Mesodermal cell (in vitro differentiated cells): ENCODE data around the gene PRSS57.

ENCODE experiments used
- H3K27ac ChIP-seq: 2 replicates; pipeline ENCODE4 v1.7.0; 2013; ENCODE audit warnings: mild to moderate bottlenecking, low read depth, low read length, moderate library complexity; ENCODE audit not compliant: severe bottlenecking
- H3K36me3 ChIP-seq: 2 replicates; pipeline ENCODE4 v1.7.1; 2013; ENCODE audit warnings: mild to moderate bottlenecking, low read length, moderate library complexity; ENCODE audit not compliant: control insufficient read depth, insufficient read depth
- H3K4me1 ChIP-seq: one replicate; pipeline ENCODE4 v1.7.1; 2013; ENCODE audit warnings: mild to moderate bottlenecking, low read length; ENCODE audit not compliant: insufficient read depth, control insufficient read depth, poor library complexity, severe bottlenecking
- H3K4me3 ChIP-seq: 2 replicates; pipeline ENCODE4 v1.7.0; 2013; ENCODE audit warnings: low read length, control low read depth, mild to moderate bottlenecking; ENCODE audit not compliant: insufficient read depth, poor library complexity, severe bottlenecking; ENCODE audit errors: extremely low read depth
- H3K9me3 ChIP-seq: 2 replicates; pipeline ENCODE4 v1.7.1; 2013; ENCODE audit warnings: mild to moderate bottlenecking, low read length, moderate library complexity; ENCODE audit not compliant: control insufficient read depth
- WGBS, 2 experiments: methylation state at CpG; one replicate each; pipeline ENCODE4 v1.1.5; 2013; ENCODE audit warnings: missing lambda C conversion rate in 2 of 2; ENCODE audit not compliant: insufficient coverage in 2 of 2; 5-methylcytosine and 5-hydroxymethylcytosine counted together

PRSS57 gene

DNA sequence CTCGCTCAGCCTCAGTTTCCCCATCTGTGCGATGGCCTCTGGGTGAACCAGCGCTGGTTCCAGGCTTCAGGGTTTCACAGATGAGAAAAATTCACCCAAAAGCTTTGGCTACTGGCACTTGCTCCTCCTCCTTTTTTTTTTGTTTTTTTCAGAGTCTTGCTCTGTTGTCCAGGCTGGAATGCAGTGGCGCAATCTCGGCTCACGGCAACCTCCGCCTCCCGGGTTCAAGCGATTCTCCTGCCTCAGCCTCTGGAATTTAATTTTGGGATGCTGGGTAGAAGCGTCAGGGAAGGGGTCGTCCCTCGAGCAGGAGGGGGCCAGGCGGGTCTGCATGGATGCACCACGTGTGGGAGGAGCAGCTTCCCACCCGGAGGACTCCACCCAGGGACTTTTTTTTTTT is 7.0 kb downstream of the PRSS57 start:
- H3K9me3 ChIP-seq = no peaks in the 10 kb centered on the region
- H3K4me3 ChIP-seq = no peak overlapping the region
- 88% methylated on average over 9 to 10 of the region's 15 CpGs for WGBS, 2 experiments
- H3K27ac ChIP-seq = no peak overlapping the region
- H3K36me3 ChIP-seq = no peaks in the 10 kb centered on the region
- H3K4me1 ChIP-seq = no peaks in the 10 kb centered on the region

GRCh38 chr19:687569-688166 is 7.6 kb downstream of the PRSS57 start:
- 89 to 90% methylated on average over 8 to 11 of the region's 11 CpGs for WGBS, 2 experiments
- Histone ChIP-seq H3K4me1 (no peaks in the 10 kb centered on the region), H3K4me3 (no peak overlapping the region)

GRCh38 chr19:686589-687297 is 8.5 kb downstream of the PRSS57 start:
- H3K36me3 ChIP-seq = no peaks in the 10 kb centered on the region
- no peak overlapping the region for H3K4me3 ChIP-seq
- 85 to 87% methylated on average over 16 of the region's 17 CpGs for WGBS, 2 experiments
- no peak overlapping the region for H3K27ac ChIP-seq
- H3K9me3 ChIP-seq = no peaks in the 10 kb centered on the region
- no peaks in the 10 kb centered on the region for H3K4me1 ChIP-seq

More at GRCh38 chr19:687569-688166, 7.6 kb downstream of the PRSS57 start:
- H3K36me3 ChIP-seq = no peaks in the 10 kb centered on the region
- H3K27ac ChIP-seq = no peak overlapping the region
- no peaks in the 10 kb centered on the region for H3K9me3 ChIP-seq

DNA sequence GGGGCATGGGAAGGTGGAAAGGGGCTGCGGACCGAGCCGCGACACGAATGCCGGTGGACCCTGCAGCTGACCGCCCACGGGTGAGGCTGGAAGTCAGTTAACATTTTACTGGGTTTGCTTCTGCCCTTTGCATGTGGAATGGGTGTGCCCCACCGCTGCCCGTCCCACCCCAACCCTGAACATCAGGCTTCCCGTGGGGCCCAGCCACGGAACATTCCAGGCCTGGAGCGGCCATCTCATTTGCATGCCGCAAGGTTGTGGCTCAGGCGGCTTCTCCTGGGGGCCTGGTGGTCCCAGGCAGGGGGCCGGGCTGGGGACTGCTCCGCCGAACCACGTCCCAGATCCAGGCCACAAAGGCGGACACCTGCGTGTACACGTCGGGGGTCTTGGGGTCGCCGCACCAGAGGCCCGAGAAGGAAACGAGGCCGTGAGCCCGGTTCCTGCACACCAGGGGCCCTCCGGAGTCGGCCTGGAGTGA is 9.8 kb downstream of the PRSS57 start:
- Histone ChIP-seq H3K4me1 (no peaks in the 10 kb centered on the region), H3K27ac (no peak overlapping the region), H3K9me3 (no peaks in the 10 kb centered on the region), H3K4me3 (no peak overlapping the region), H3K36me3 (no peaks in the 10 kb centered on the region)
- WGBS, 2 experiments = 88 to 90% methylated on average over 25 to 29 of the region's 31 CpGs

- 93 to 95% methylated on average over 16 to 19 of the region's 25 CpGs for WGBS, 2 experiments
- Histone ChIP-seq H3K36me3 (no peaks in the 10 kb centered on the region), H3K4me1 (peaks cover 1% of the 10 kb centered on the region), H3K9me3 (no peaks in the 10 kb centered on the region), H3K27ac (no peak overlapping the region), H3K4me3 (no peak overlapping the region)
Observed at GRCh38 chr19:682678-683320, 12.5 kb downstream of the PRSS57 start.

- WGBS, 2 experiments = 93 to 94% methylated on average over 34 to 43 of the region's 54 CpGs
- peak overlapping the region; percentile 92 for H3K27ac ChIP-seq
- peak overlapping the region; percentile 61 for H3K4me3 ChIP-seq
- H3K4me1 ChIP-seq = peaks cover 9% of the 10 kb centered on the region
- no peaks in the 10 kb centered on the region for H3K36me3 ChIP-seq
- no peaks in the 10 kb centered on the region for H3K9me3 ChIP-seq
Observed at GRCh38 chr19:681029-682019, 13.9 kb downstream of the PRSS57 start.

DNA sequence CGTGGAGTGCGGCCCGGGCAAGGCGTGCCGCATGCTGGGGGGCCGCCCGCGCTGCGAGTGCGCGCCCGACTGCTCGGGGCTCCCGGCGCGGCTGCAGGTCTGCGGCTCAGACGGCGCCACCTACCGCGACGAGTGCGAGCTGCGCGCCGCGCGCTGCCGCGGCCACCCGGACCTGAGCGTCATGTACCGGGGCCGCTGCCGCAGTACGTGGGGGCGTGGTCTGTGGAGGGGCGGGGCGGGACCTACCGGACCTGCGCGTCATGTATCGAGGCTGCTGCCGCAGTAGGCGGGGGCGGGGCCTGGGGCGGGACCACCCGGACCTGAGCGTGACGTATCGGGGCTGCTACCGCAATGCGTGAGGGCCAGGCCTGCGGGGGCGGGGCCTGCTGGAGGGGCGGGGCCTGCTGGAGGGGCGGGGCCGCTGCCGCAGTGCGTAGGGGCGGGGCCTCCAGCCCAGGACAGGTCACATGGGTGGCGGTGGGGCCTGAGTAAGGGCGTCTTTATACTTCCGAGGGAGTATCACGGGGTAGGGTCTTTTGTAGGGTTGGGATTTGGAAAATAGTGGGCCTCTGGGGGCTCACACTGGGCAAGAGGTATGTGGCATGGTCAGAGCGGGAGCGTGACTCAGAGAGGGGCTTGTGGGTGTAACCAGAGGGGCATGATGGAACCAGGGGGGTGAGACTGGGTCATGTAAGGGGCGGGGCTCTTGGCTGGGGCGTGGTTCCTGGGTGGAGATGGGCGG is 14.8 kb downstream of the PRSS57 start:
- 0 to 1% methylated on average over 45 to 52 of the region's 70 CpGs for WGBS, 2 experiments
- no peaks in the 10 kb centered on the region for H3K9me3 ChIP-seq

DNA sequence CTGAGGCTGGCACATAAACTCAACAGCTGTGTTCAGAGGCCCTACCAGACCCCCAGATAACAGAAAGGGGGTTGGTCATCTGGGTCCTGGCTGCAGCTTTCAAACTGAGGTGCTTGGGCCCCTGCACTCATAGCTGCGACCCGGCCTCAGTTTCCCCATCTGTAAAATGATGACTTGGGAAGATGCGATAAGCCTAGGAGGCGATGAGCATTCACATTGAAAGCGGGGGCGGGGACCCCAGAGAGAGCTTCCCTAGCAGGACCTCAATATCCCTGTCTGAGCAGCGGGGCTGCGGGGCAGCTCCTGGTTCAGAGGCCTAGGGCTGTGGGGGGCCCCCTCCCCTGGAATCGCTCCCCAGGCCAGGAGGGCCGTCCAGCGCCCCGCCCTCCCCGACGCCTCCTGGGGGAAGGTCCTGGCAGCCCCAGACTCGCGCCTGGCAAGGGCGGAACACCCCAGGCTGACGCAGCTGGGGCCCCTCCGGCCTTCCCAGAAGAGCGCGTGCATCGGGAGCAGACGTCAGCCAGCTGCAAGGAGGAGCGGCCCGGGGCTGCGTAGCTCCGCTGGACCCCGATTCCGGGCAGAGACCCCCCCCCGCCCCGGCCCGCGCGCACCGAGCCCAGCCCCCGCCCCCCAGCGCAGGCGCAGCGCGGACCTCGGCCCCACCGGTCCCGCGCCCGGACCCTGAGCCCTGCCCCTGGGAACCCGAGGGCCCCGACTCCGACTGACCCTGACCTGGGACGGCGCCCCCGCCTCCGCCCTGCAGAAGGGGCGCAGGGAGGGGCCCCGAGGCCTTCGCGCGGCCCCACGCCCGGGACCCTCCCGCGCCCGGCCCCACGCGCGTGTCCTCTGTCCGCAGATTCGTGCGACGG is 15.6 kb downstream of the PRSS57 start:
- peaks cover 9% of the 10 kb centered on the region for H3K4me1 ChIP-seq
- peak overlapping the region; percentile 92 for H3K27ac ChIP-seq

More for the DNA sequence above, 14.8 kb downstream of the PRSS57 start:
- Histone ChIP-seq H3K4me1 (peaks cover 9% of the 10 kb centered on the region), H3K36me3 (no peaks in the 10 kb centered on the region), H3K27ac (peak overlapping the region; percentile 92), H3K4me3 (peak overlapping the region; percentile 61)

DNA sequence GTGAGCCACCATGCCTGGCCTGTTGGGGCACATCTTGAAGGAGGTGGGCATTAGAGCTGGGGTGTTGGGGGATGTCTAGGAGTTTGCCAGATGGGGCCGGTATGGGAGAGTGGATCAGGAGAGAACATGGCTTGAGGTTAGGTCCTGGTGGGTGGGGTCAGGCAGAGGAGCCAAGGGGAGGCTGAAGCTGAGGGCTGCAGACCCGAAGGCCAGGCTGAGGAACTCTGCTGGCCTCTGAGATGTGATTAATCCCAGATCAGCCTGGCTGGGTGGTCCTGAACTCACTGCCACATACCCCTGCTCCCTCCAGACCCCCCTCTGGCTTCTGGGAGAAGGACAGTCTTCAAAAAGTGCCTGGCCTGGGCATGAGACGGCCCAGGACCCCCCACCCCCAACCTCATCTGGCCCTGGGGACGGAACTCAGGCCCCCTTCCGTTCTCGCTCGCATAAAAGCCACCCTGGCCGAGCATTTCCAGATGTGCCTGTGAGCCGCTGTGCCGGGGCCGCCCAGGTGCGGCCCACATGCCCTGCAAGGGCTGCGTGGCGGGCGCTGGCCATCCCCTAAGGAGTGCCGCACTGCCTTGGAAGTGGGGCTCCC is 16.4 kb downstream of the PRSS57 start:
- Histone ChIP-seq H3K4me3 (peak overlapping the region; percentile 61), H3K9me3 (no peaks in the 10 kb centered on the region), H3K36me3 (no peaks in the 10 kb centered on the region), H3K27ac (peak overlapping the region; percentile 92), H3K4me1 (peaks cover 9% of the 10 kb centered on the region)
- WGBS, 2 experiments = 91 to 92% methylated on average over 10 to 14 of the region's 16 CpGs

More for the DNA sequence above, 15.6 kb downstream of the PRSS57 start:
- Histone ChIP-seq H3K9me3 (no peaks in the 10 kb centered on the region), H3K36me3 (no peaks in the 10 kb centered on the region), H3K4me3 (peak overlapping the region; percentile 61)
- WGBS, 2 experiments = 8 to 10% methylated on average over 42 to 60 of the region's 69 CpGs
